Hindlimb muscle (tissue), 1 donor: ENCODE data around the gene NNT. TPM values are rescaled to one million over a fixed set of nuclear protein-coding genes. Genes with fewer than 3 reads are reported as not detected.
A peak's percentile ranks its signal among the peaks of the same experiment; 100 is the strongest.
"Not testable (repeated sequence)": the region's sequence is repeated elsewhere in the genome, so short reads cannot be mapped to it uniquely, and the experiment has no call there.

Experiments
- DNase-seq: peaks from one replicate; pipeline ENCODE4 v3.0.0-alpha.2; 2013
- polyA plus RNA-seq: library from polyadenylated mRNA; unstranded; fragments of 120-200 nt; gene quantifications from one replicate; pipeline ENCODE4 v1.2.1, GENCODE V29; 2013; ENCODE audit not compliant: insufficient read length

The NNT gene
- 80.1 TPM for polyA plus RNA-seq

DNA sequence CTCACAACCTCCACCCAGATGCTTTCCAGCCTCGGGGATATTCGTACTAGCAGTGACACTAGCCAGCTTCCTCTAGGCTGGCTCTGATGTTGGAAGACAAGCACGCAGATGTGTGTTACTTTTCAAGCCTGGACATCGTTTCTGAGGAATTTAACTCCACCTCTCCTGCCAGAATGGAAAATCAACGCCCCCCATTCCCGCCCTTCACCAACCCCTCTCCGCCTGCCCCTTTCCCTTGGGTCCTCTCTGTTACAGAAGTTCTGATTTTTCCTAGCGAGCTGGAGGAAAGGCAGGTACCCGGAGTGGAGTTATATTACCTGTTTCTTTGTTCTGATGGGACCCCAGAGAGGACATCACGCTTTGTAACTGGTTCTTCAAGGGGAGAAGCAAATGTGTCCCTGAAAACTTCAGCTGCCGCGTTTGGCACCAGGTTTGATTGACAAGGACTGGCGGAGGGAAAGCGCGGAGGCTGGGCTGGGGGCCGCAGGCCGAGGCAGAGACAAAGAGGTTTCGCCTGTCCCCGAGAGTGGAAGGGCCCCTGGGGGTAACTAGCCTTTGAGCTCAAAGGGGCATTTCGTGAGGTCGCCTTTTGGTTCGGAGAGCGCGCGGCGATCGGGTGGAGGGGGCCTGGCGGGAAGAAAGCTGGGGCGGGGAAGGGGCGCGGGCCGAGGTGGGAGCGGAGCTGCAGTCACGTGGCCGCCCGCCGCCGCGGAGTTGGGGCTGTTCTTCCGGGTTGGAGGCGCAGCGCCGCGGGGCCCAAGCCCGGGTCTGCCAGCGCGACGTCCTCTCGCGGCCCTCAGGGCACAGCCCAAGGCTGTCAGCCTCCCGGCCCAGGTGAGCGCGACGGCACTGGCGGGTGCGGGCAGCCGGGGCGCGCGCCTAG lies at the start of gene NNT:
Gene NNT (plus strand): TSS at position 720 of the 883 bp plus-strand sequence. CDS start 6,016 bp downstream, outside the sequence.
- DNase-seq, result peak; percentile 82

DNA sequence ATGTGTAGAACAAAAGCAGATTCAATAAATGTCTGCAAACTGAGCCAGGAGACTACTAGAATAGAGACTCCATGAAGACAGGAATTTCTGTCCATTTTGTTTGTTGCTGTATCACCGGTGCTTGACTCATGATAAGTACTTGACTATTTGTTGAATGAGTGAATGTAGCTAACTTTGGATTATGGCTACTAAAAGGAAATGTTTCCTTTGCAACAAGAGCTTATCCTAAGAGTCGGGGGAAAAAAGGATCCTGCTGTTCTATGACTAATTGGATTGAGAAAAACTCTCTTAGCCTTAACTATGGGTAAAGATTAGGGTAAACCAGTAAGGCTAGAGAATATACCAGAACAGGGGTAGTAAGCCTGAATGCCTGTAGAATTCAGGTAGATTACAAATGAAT lies 49.6 kb upstream of the NNT start:
- no peak for DNase-seq

DNA sequence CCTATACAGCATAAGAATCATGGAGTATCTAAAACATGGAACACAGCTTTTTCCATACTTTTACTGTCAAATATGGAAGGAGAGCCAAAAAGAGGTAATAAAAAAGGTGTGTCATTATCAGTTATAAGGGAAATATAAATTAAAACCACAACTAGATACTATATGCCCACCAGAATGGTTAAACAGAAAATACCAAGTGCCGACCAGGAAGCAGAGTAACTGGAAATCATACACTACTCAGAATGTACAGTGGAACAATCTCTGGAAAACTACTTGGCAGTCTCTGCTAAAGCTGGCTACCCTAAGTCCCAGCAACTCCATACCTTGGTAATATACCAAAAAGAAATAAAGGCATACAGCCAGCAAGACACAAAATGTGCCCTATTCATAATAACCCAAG lies 48.5 kb upstream of the NNT start:
- DNase-seq, result no peak

DNA sequence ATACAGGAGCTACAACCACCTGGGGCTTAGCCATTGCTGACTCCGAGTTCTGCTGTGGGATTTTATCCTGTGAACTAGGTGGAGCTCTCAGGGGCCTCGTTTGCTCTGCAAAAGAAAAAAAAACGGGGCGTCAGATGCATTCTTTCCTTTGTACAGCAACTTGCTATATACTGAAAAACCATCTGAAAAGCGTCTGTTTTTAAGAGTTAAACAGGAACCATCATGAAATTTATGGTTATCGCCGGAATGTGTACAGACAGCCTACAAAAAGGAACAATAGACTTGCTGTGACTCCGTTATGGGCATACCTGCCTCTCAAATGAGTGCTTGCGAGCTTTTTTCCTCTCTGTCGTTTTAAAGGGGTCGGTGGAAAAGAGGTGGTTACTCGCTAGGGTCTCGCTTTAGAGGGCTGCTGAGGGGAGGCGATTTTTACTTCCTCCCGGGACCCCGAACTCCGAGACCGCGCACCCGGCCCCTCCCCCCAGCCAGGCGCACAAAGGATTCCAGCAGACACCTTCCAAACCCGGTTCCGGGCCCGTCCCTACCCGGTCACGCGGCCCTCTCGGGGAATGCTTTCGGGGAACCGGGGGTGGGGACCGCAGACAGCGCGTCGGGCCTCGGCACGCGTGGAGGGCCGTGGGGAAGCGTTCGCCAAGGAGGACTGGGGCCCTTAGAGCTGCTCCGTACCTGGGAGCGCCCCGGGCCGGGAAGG lies 46.9 kb upstream of the NNT start:
- DNase-seq, result peak; percentile 48

DNA sequence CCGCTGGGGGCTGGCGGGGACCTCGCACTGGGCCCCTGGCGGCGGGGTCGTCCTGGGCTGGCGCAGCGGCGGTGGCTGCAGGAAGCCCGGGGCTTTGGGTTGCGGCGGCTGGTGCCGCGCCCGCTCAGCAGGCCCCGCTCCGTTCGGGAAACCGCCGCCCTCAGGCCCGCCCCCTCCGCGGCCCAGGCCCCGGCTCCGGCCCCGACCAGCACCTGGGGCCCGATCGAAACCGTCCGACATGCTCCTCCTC lies 46.4 kb upstream of the NNT start:
- DNase-seq, result not testable (repeated sequence)

DNA sequence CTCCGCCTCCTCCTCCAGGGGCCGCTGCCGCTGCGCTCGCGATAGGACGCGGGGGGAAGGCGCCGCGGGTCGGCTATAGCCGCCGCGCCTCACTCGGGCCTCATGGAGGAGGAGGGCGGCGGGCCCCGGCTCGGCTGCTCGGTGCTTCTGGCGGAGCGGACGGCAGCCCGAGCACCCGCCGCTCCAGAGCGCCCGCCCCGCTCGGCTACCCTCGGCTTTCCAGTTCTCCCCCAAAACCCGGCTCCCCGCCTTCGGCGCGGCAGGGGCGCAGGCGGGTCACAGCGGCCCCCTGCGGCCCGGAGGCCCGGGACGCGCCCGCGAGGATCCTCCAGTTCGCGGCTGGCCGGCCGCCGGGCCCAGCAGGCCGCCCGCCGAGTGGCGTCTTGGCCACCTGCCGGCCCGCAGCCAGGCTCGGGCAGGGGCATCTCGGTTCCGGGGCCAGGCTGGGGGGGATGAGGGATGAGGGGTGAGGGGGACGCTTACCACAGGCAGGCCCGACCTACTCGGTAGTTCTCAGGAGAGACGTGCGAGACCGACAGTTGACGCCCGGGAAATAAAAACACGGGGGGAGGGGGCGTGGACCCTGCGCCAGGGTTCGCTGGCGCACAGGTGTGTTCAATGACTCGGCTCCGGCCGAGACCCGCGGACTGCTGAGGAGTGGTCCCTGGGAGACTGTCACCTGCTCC lies 46.0 kb upstream of the NNT start, which contains the start of gene PAIP1:
Gene PAIP1 (minus strand): TSS at position 221 of the 686 bp plus-strand sequence. CDS start 231 bp downstream, outside the sequence.
- peak; percentile 91 for DNase-seq

DNA sequence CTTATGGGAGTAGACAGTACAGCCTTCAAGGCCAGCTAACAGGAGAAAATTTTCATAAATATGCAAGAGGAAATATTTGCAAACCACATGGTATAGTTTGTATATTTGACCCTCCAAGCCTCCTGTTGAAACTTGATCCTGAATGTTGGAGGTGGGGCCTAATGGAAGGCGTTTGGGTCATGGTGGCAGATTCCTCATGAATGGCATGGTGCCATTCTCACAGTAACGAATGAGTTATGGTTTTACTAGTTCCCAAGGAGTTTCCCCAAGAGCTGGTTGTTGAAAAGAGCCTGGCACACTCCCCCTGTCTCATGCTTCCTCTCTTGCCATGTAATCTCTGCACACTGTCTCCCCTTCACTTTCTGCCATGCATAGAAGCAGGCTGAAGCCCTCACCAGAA lies 42.9 kb upstream of the NNT start:
- DNase-seq, result no peak

DNA sequence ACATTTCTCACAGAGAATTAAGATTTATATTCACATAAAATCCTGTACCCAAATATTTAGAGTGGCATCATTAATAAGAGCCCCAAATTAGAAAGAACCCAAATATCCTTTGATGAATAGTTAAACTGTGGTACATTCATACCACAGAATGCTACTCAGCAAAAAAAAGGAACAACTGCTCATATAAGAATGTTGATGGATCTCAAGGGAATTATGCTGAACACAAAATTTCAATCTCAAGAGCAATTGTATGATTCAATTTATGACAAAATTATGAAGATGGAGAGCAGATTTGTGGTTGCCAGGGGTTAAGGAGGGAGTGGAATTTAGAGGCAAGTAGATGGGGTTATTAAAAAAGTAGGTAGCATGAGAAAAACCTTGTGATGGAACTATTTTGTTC lies 41.6 kb upstream of the NNT start:
- no peak for DNase-seq

DNA sequence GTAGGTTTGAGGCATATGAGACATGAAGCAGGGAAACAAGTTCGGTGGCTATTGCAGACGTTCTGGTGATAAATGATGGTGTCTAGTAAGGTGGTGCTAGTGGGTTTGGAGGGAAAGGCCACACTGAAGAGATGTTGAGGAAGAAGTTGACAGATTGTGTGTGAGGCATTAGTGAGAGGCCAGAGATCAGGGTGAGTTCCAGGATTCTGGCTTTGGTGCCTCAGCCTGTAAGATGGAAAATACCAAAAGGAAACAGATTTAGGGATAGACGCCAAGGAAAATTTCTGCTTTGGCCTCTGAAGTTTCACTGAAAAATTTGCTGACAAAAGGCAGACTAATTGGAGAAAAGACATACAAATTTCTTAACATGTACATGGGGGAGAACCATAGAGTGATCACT lies 39.7 kb upstream of the NNT start:
- no peak for DNase-seq

DNA sequence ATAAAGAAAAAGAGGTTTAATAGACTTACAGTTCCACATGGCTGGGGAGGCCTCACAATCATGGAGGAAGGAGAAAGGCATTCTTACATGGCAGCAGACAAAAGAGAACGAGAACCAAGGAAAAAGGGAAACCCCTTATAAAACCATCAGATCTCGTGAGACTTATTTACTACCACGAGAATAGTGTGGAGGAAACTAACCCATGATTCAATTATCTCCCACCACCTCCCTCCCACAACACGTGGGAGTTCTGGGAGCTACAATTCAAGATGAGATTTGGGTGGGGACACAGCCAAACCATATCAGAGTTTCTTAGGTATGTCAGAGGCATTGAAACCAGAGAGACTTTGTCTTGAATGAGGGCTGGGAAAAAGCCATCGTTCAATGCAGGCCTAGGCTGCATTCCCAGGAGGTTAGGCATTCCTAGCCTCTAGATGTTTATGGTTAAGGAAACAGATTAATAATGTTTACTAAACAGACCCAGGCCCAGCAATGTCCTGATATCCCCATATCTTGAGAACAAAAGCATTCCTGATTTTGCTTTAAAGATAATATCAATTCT lies 38.6 kb upstream of the NNT start:
- DNase-seq, result no peak

DNA sequence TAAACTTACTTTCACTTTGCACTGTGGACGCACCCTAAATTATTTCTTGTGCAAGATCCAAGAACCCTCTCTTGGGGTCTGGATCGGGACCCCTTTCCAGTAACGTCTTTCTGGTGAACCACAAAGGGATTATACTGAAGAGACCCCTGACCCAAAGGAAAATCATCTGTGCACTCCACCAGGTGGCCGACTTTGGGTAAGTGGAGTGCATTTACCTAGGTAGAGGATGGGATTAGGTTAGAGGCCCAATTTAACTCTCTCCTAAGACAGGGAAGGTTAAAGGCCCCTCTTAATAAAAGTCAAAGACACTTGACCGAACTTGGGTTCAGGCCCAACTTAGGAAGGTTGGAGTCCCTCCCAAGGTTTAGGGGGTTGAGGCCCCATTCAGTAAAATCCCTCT lies 37.9 kb upstream of the NNT start:
- no peak for DNase-seq

DNA sequence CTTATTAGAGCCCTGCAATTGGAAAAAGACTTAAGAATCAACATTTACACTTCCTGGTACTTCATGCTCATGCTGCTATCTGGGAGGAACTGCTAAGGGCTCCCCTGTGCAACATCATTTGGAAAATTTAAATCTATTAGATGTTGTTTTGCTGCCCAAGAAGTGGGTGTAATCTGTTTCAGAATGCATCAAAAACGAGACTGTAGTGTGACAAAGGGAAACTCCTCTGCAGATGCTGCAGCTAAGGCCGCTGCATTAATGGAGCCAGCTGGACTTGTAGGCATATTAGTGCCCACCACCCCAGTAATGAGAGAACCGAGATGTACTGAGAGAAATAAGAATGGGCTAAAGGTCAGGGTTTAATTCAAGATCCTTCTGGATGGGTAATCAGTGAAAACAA lies 35.0 kb upstream of the NNT start:
- no peak for DNase-seq

DNA sequence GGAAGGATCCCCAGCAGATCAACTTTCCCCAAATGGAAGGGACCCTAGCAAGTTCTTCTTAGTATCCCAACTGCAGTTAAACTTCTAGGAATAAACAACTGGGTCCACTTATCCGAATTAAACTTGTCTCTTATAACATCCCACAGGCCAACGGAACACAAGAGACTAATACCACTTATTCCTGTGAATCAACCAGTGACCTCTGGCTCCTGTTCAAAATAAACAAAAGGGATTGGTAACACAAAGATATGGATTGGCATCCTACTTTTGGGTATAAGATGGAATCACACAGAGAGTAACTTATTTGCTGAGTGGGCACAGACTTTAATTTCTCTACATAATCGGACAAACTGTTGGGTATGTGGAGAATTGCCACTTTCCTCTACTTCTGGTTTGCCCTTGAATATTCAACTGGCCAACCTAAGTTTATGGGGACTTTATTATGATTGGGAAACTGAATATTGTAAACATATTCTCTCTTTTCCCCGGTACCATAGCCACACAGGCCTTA lies 33.7 kb upstream of the NNT start:
- no peak for DNase-seq

DNA sequence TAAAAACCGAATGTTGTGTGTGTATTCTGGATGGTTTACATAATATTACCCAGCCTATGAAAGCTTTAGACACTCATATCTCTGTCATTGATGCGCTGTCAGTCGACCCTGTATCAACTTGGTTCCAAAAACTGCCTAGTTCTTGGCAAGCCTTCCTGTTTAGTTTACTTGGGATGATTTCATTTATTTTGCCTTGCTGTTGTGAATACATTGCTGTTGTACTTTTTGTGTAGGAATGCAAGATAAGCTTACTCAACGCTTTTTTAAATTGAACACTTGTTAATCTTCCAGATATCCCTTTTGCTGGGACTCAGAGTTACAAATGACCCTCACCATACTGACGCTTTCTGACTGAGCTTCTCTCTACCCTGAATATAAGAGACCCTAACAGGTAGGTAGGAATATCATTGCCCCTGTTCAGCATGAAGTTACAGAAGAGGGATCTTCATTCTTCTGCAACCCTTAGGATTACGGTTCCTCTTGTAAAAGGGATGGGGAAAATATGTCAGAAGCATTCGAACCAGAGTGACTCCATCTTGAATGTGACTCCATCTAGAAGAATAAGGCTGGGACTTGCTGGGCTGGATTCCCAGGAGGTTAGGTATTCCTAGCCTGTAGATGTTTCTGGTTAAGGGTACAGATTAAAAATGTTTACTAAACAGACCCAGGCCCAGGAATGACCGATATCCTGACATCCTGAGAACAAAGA lies 32.4 kb upstream of the NNT start:
- no peak for DNase-seq

DNA sequence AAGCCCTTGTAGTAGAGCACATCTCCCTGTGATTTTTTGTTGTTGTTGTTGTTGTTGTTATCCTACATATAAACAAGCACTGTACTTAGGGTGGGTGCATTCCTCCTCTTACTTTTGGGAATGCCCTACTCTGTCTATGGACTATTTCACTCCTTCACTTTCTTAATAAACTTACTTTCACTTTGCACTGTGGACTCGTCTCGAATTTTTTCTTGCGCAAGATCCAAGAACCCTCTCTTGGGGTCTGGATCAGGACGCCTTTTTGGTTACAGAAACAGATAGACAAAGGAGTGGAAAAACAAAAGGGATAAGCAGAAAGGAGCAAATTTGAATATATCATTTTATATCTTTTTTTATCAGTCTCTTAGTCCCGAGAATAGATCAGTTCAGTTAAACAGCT lies 31.7 kb upstream of the NNT start:
- DNase-seq, result peak; percentile 15

DNA sequence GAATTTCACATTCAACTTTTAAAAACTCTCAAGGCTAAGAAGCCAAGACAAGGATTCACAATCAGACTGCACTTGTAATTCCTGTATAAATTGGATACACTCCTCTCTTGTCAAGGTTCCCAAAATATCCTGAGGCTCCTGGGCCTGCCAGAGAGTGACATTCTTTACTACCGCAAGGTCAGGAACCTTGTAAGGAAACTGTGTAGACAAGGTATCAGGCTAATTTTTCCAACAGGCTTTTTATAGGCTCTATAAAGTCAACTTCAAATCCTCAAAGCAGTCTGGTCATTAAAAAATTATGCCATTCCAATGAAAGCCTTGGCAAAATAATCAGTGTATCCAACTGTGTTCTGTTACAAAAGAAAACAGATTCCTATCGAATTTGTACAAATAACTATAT lies 30.6 kb upstream of the NNT start:
- DNase-seq, result no peak

DNA sequence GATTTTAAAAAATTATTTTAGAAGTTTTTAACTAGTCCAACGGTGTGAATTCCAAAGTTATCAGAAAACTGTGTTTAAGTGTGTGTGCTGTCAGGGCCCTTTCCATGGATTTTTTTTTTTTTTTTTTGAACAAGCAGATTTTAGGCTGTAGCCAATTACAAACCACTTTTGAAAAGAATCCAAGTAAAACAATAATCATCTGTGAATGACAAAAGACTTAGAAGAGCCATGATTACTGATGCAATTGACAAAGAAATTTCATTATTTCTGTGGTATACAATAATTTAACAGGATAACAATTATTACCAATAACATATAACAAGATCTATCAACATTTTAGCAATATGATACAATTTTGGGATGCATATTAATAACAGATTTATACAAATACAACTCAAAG lies 29.9 kb upstream of the NNT start:
- no peak for DNase-seq

DNA sequence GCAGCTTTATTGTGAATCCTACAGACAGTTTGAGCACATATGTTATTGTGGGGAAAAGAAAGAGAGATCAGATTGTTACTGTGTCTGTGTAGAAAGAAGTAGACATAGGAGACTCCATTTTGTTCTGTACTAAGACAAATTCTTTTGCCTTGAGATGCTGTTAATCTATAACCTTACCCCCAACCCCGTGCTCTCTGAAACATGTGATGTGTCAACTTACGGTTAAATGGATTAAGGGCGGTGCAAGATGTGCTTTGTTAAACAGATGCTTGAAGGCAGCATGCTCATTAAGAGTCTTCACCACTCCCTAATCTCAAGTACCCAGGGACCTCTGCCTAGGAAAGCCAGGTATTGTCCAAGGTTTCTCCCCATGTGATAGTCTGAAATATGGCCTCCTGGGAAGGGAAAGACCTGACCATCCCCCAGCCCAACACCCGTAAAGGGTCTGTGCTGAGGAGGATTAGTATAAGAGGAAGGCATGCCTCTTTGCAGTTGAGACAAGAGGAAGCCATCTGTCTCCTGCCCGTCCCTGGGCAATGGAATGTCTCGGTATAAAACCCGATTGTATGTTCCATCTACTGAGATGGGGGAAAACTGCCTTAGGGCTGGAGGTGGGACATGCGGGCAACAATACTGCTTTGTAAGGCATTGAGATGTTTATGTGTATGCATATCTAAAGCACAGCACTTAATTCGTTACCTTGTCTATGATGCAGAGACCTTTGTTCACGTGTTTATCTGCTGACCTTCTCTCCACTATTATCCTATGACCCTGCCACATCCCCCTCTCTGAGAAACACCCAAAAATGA lies 22.4 kb upstream of the NNT start:
- not testable (repeated sequence) for DNase-seq

DNA sequence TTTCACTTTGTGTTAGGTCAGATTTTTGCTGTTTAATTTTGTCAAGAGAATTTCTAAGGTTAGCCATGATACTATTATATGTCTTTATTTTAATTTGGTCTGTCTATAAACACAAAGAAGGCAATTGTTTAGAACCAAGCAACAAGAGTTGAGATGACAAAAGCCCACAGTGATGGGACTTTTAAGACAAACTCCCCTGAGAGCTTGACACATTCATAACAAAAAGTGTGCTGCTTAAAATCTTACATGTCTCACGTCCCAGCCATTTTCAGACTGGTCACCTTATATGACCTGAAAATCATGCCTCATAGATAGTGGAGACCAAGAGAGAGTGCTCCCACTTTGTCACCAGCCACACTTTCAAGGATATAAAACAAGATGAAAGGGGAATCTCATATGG lies 21.6 kb upstream of the NNT start:
- no peak for DNase-seq

DNA sequence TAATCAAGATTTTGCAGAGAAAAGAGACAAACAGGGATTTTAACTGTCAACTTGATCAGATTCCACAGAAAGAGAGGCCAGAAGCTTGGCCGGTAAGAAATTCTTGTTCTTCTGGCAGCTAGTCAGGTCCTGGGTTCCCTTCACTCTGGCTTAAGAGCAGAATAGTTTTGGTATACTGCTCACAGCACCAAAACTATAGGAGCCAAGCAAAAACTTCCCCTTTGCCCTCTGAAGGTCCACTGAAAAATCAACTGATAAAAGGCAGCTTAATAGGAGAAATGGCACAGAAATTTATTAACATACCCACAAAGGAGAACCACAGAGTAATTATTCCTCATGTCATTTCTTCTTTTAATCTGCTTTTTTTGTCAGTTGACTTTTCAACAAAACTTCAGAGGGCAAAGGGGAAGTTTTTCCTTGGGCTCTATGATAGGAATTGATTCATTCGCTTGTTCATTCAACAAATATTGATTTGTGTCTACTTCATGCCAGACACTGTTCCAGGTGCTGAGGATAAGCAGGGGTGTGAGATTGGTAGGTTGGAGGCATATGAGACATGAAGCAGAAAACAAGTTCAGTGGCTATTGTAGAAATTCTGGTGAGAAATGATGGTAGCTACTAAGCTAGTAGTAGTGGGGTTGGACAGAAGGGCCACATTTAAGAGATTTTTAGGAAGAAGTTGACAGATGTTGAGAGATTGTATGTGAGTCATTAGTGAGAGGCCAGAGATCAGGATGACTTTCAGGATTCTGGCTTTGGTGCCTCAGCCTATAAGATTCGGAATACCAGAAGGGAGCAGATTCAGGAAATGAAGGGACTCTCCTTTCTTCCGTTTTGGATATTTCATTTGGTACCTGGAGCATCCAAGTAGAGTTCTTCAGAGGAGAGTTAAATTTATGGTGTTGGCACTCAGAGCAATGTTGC lies 20.6 kb upstream of the NNT start:
- no peak for DNase-seq
